ENCODE results near the gene SPON1.

SPON1 gene

DNA sequence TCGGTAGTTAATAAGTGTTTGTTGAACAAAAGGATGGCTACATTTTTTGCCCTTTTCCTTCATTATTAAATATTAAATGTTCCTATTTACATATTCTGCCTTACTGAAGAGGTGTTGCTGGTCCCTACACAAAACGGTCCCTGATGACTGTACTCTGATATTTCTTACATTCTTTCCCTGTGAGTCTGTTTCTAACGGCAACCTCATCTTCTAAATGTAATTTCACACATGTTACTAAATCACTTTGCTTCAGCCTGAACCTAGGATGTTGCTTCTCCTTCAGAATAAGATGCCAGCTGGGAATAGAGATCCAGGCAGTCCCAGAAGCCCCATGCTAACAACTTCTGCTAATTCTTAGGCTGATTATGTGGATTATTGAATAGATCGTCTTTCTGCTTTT is 50.3 kb downstream of the SPON1 start:
- Histone ChIP-seq H3K9ac (ENCODE audit: low read depth, low read length, poor library complexity) (no peak overlapping the region), H3K27me3 (ENCODE audit: control insufficient read depth in 3 of 3, insufficient read depth in 3 of 3, low read depth in 1 of 3, low read length in 3 of 3) (no peaks in the 10 kb centered on the region), H3K9me3 (replicated peaks in 1 of 2; ENCODE audit: control insufficient read depth in 2 of 2, insufficient read depth in 1 of 2, low read depth in 1 of 2, low read length in 2 of 2) (no peaks in the 10 kb centered on the region), H3K4me1 (ENCODE audit: control insufficient read depth in 2 of 2, insufficient read depth in 1 of 2, low read depth in 1 of 2, low read length in 2 of 2) (peaks cover 0 to 4% of the 10 kb centered on the region in 2 donors), H3K23ac (ENCODE audit: low read depth, low read length, poor library complexity) (no peak overlapping the region), H2BK5ac (ENCODE audit: low read length) (no peak overlapping the region), H3K4ac (ENCODE audit: low read length) (no peak overlapping the region), H3K36me3 (replicated peaks in 1 of 2; ENCODE audit: control insufficient read depth in 2 of 2, insufficient read depth in 2 of 2, low read length in 2 of 2) (no peaks in the 10 kb centered on the region), H3K18ac (ENCODE audit: low read length) (no peak overlapping the region), H3K79me1 (ENCODE audit: low read depth, low read length) (no peaks in the 10 kb centered on the region), H2BK120ac (ENCODE audit: low read depth, low read length) (no peak overlapping the region), H2BK12ac (ENCODE audit: low read length) (no peak overlapping the region), H2AFZ (ENCODE audit: low read length) (no peak overlapping the region), H4K8ac (ENCODE audit: low read depth, low read length) (no peak overlapping the region), H4K91ac (ENCODE audit: low read depth, low read length, poor library complexity) (no peak overlapping the region), H3K4me3 (ENCODE audit: low read length in 2 of 2) (no peak overlapping the region), H3K14ac (ENCODE audit: low read length) (no peak overlapping the region), H2AK5ac (ENCODE audit: low read depth, low read length) (no peak overlapping the region), H3K27ac (replicated peaks; ENCODE audit: low read length) (no peak overlapping the region), H2BK15ac (ENCODE audit: low read length) (no peak overlapping the region), H3K4me2 (ENCODE audit: insufficient read depth, low read length, poor library complexity, severe bottlenecking) (no peak overlapping the region)
- no CpG with 5 or more reads among the region's 4 CpGs for WGBS, 2 donors (ENCODE audit: extremely low coverage in 2 of 2, insufficient read length in 2 of 2, insufficient replicate concordance in 1 of 2)
- DNase-seq (ENCODE audit: low spot score) = no peak

GRCh38 chr11:14015711-14016110 is 53.2 kb downstream of the SPON1 start:
- Histone ChIP-seq H2AFZ (ENCODE audit: low read length) (no peak overlapping the region), H4K8ac (ENCODE audit: low read depth, low read length) (no peak overlapping the region), H3K9ac (ENCODE audit: low read depth, low read length, poor library complexity) (no peak overlapping the region), H3K79me1 (ENCODE audit: low read depth, low read length) (no peaks in the 10 kb centered on the region), H3K4ac (ENCODE audit: low read length) (no peak overlapping the region), H3K9me3 (replicated peaks in 1 of 2; ENCODE audit: control insufficient read depth in 2 of 2, insufficient read depth in 1 of 2, low read depth in 1 of 2, low read length in 2 of 2) (no peaks in the 10 kb centered on the region), H3K4me1 (ENCODE audit: control insufficient read depth in 2 of 2, insufficient read depth in 1 of 2, low read depth in 1 of 2, low read length in 2 of 2) (peaks cover 0 to 8% of the 10 kb centered on the region in 2 donors), H3K23ac (ENCODE audit: low read depth, low read length, poor library complexity) (no peak overlapping the region), H4K91ac (ENCODE audit: low read depth, low read length, poor library complexity) (no peak overlapping the region), H3K27me3 (ENCODE audit: control insufficient read depth in 3 of 3, insufficient read depth in 3 of 3, low read depth in 1 of 3, low read length in 3 of 3) (no peaks in the 10 kb centered on the region), H2BK5ac (ENCODE audit: low read length) (no peak overlapping the region), H3K18ac (ENCODE audit: low read length) (no peak overlapping the region), H3K14ac (ENCODE audit: low read length) (no peak overlapping the region), H2AK5ac (ENCODE audit: low read depth, low read length) (no peak overlapping the region), H3K36me3 (replicated peaks in 1 of 2; ENCODE audit: control insufficient read depth in 2 of 2, insufficient read depth in 2 of 2, low read length in 2 of 2) (no peaks in the 10 kb centered on the region), H3K4me2 (ENCODE audit: insufficient read depth, low read length, poor library complexity, severe bottlenecking) (no peak overlapping the region), H3K27ac (replicated peaks; ENCODE audit: low read length) (no peak overlapping the region), H2BK120ac (ENCODE audit: low read depth, low read length) (no peak overlapping the region), H3K4me3 (ENCODE audit: low read length in 2 of 2) (no peak overlapping the region), H2BK15ac (ENCODE audit: low read length) (no peak overlapping the region), H2BK12ac (ENCODE audit: low read length) (no peak overlapping the region)
- no CpG with 5 or more reads among the region's 4 CpGs for WGBS, 2 donors (ENCODE audit: extremely low coverage in 2 of 2, insufficient read length in 2 of 2, insufficient replicate concordance in 1 of 2)
- peak; percentile 5 for DNase-seq (ENCODE audit: low spot score)

DNA sequence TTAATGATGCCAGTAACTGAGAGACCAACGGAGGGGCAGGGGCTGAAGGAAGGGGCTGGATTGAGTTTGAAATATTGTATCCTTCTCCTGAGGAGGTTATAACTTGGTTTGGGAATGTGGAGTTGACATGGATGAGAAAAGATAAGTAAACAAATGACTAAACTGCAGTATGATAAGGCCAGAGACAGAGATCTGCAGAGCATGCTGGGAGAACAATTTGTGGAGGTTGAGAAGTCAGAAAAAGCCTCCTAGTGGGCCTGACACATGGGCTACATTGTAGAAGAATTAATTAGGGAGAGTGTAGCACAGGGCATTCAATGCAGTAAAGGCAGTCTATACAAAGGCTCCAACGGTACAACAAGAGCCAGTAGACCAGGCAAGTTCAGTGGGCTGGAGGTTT is 55.9 kb downstream of the SPON1 start:
- no peak overlapping the region for H3K9ac ChIP-seq (ENCODE audit: low read depth, low read length, poor library complexity)
- H3K27ac ChIP-seq (replicated peaks; ENCODE audit: low read length) = no peak overlapping the region

DNA sequence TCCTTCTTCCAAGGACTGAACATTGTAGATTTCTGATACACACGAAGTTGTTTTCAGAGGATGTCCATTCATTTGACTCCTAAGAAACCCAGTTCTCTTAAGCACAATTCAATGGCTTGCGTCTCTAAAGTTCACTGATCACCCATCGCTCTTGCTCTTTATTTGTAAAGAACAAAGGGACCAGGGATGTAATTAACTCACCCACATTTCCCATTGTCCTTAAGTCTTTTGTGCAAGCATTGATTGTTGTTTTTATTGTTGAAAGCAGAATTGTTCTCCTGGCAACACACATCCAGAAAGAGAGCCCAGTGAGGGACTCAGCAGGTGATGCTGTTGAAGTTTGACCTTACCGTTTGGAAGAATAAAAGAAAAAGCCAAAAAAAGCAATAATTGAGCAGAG is 59.2 kb downstream of the SPON1 start:
- H3K36me3 ChIP-seq (replicated peaks in 1 of 2; ENCODE audit: control insufficient read depth in 2 of 2, insufficient read depth in 2 of 2, low read length in 2 of 2) = no peaks in the 10 kb centered on the region
- H3K14ac ChIP-seq (ENCODE audit: low read length) = no peak overlapping the region
- H3K27ac ChIP-seq (replicated peaks; ENCODE audit: low read length) = no peak overlapping the region
- no peak overlapping the region for H3K4me3 ChIP-seq (ENCODE audit: low read length in 2 of 2)
- no peak overlapping the region for H2BK12ac ChIP-seq (ENCODE audit: low read length)
- no peak overlapping the region for H2BK15ac ChIP-seq (ENCODE audit: low read length)
- H3K9me3 ChIP-seq (replicated peaks in 1 of 2; ENCODE audit: control insufficient read depth in 2 of 2, insufficient read depth in 1 of 2, low read depth in 1 of 2, low read length in 2 of 2) = no peaks in the 10 kb centered on the region
- peak; percentile 30 for DNase-seq (ENCODE audit: low spot score)
- H3K4me1 ChIP-seq (ENCODE audit: control insufficient read depth in 2 of 2, insufficient read depth in 1 of 2, low read depth in 1 of 2, low read length in 2 of 2) = peaks cover 0 to 20% of the 10 kb centered on the region in 2 donors
- H2BK5ac ChIP-seq (ENCODE audit: low read length) = no peak overlapping the region
- H3K4ac ChIP-seq (ENCODE audit: low read length) = no peak overlapping the region
- H4K8ac ChIP-seq (ENCODE audit: low read depth, low read length) = no peak overlapping the region
- no peak overlapping the region for H3K23ac ChIP-seq (ENCODE audit: low read depth, low read length, poor library complexity)
- no peak overlapping the region for H2AFZ ChIP-seq (ENCODE audit: low read length)
- WGBS, 2 donors (ENCODE audit: extremely low coverage in 2 of 2, insufficient read length in 2 of 2, insufficient replicate concordance in 1 of 2) = no CpG with 5 or more reads among the region's 4 CpGs
- no peak overlapping the region for H3K18ac ChIP-seq (ENCODE audit: low read length)
- no peak overlapping the region for H3K4me2 ChIP-seq (ENCODE audit: insufficient read depth, low read length, poor library complexity, severe bottlenecking)
- no peak overlapping the region for H2BK120ac ChIP-seq (ENCODE audit: low read depth, low read length)
- no peak overlapping the region for H3K9ac ChIP-seq (ENCODE audit: low read depth, low read length, poor library complexity)
- no peaks in the 10 kb centered on the region for H3K27me3 ChIP-seq (ENCODE audit: control insufficient read depth in 3 of 3, insufficient read depth in 3 of 3, low read depth in 1 of 3, low read length in 3 of 3)
- no peak overlapping the region for H2AK5ac ChIP-seq (ENCODE audit: low read depth, low read length)
- H4K91ac ChIP-seq (ENCODE audit: low read depth, low read length, poor library complexity) = no peak overlapping the region
- no peaks in the 10 kb centered on the region for H3K79me1 ChIP-seq (ENCODE audit: low read depth, low read length)

More for the DNA sequence above, 55.9 kb downstream of the SPON1 start:
- Histone ChIP-seq H2AK5ac (ENCODE audit: low read depth, low read length) (no peak overlapping the region), H4K8ac (ENCODE audit: low read depth, low read length) (no peak overlapping the region), H2BK12ac (ENCODE audit: low read length) (no peak overlapping the region), H2AFZ (ENCODE audit: low read length) (no peak overlapping the region), H3K4me3 (ENCODE audit: low read length in 2 of 2) (no peak overlapping the region), H3K27me3 (ENCODE audit: control insufficient read depth in 3 of 3, insufficient read depth in 3 of 3, low read depth in 1 of 3, low read length in 3 of 3) (no peaks in the 10 kb centered on the region), H3K4me1 (ENCODE audit: control insufficient read depth in 2 of 2, insufficient read depth in 1 of 2, low read depth in 1 of 2, low read length in 2 of 2) (peaks cover 0 to 19% of the 10 kb centered on the region in 2 donors), H2BK120ac (ENCODE audit: low read depth, low read length) (no peak overlapping the region), H3K18ac (ENCODE audit: low read length) (no peak overlapping the region), H3K79me1 (ENCODE audit: low read depth, low read length) (no peaks in the 10 kb centered on the region), H2BK15ac (ENCODE audit: low read length) (no peak overlapping the region), H3K36me3 (replicated peaks in 1 of 2; ENCODE audit: control insufficient read depth in 2 of 2, insufficient read depth in 2 of 2, low read length in 2 of 2) (no peaks in the 10 kb centered on the region), H4K91ac (ENCODE audit: low read depth, low read length, poor library complexity) (no peak overlapping the region), H3K4ac (ENCODE audit: low read length) (no peak overlapping the region), H3K9me3 (replicated peaks in 1 of 2; ENCODE audit: control insufficient read depth in 2 of 2, insufficient read depth in 1 of 2, low read depth in 1 of 2, low read length in 2 of 2) (no peaks in the 10 kb centered on the region), H2BK5ac (ENCODE audit: low read length) (no peak overlapping the region), H3K4me2 (ENCODE audit: insufficient read depth, low read length, poor library complexity, severe bottlenecking) (no peak overlapping the region), H3K14ac (ENCODE audit: low read length) (no peak overlapping the region), H3K23ac (ENCODE audit: low read depth, low read length, poor library complexity) (no peak overlapping the region)
- DNase-seq (ENCODE audit: low spot score) = no peak
- WGBS, 2 donors (ENCODE audit: extremely low coverage in 2 of 2, insufficient read length in 2 of 2, insufficient replicate concordance in 1 of 2) = no CpG with 5 or more reads among the region's 2 CpGs

Data from neuronal stem cell (in vitro differentiated cells).